Measurements from ENCODE around the gene MCM6.

MCM6 gene

DNA sequence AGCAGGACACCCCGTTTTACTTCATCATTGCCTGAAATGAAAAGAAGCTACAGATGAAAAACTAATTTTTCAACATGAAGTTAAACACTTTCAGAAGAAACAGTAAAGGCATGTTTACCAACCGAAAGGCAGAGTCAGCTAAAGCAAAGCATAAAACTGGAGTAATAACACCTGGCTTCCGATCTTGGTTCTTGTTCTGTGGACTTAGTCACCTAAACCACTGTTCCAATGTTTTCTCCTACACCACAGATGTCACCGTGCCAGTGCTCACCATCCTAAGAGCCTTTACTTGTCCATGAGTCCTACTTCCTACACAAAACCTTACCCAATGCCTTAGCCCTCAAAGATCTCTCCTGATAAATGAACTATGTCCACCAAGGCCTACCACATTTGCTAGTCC lies 13.5 kb downstream of the MCM6 start:
- no peak for FAIRE-seq

DNA sequence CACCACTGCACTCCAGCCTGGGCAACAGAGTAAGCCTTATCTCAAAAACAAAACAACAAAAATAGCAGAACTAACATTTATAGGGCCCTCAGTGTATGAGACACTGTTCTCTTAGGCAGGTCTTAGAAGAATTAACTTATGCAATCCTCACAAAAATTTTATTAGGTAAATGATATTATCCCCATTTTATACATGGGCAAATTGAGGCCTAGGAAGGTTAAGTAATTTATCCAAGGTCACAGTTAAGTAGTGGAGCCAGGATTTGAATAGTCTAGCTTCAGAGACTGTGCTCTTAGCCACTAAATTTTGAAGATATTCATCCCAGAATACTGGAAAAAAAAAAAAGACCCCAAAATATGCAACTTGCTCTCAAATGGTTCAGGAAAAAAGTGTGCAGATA lies 22.8 kb downstream of the MCM6 start:
- FAIRE-seq: no peak

DNA sequence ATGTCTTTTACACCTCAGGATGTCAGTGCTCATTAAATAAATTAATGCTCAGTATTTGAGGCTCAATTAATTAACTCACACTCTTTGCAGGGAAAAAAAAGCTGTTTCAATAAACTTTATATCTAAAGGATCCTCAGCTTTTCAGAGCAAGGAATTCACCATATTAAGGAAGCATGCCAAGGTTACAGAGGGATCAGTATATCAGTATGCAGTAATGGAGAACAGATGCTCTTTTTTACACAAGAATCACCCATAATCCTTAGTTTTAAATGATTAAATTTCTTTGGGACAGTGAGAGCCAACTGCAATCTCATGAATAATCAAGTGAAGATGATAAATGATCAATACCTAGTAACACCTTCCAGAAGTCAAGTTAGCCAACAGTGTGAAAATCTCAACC lies 24.4 kb downstream of the MCM6 start:
- no peak for FAIRE-seq

DNA sequence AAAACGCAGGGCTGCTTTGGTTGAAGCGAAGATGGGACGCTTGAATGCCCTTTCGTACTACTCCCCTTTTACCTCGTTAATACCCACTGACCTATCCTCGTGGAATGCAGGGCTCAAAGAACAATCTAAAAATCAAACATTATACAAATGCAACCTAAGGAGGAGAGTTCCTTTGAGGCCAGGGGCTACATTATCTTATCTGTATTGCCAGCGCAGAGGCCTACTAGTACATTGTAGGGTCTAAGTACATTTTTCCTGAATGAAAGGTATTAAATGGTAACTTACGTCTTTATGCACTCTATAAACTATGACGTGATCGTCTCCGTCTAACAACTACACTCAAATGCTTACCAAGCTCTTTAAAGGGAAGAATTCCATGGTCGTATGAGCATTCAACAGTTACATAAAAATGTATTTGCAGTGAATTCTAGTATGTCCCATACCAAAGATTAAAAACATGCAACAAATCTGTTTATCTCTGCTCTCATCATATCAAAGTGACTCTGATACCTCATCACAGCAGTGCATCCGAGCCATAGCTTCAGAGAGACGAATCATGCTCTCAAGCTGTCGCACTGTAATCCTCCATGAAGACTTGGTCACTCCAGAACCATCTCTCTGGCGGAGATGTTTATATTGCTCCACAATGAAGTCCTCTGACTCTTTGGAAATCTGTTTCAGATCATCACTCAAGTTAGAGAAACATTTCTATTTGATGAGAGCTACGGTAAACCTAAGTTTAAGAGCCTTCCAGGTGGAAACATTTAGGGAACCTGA lies 25.2 kb downstream of the MCM6 start:
- FAIRE-seq: no peak

DNA sequence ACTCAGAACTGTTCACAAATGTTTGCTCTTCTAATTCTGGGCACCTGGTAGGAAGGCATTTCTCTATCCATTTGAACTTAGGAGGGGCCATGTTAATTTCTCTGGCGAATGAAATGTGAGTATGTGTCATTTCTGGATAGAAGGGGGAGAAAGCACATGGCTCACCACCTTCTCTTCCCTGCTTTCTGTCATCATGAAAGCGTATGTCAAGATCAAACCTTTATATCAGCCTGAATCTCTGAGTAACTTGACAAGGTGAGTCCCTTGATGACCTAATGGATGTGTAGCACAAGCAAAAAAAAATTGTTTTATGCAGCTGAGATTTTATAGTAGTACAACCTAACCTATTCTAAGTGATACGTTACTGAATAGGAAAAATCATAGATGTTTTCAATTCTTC lies 27.2 kb downstream of the MCM6 start:
- no peak for FAIRE-seq

DNA sequence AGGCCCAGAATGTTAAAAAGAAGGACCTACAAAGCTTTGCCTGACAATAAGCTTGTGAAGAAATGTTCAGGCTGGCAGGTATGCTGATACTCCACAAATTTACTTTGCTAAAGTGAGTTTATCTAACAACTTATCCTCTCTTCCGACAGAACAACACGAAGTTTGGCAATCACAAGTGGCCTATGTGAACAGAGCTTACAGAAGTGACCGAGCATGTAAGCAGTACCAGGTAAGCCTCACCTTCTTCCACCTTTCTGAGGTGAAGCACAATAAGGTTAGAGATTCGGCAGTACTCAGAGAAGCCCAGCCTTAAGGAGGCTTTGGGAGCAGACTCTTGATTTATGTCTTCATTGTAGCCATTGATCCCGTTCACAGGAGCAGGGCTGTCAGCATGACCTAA lies 30.2 kb downstream of the MCM6 start:
- FAIRE-seq: no peak

DNA sequence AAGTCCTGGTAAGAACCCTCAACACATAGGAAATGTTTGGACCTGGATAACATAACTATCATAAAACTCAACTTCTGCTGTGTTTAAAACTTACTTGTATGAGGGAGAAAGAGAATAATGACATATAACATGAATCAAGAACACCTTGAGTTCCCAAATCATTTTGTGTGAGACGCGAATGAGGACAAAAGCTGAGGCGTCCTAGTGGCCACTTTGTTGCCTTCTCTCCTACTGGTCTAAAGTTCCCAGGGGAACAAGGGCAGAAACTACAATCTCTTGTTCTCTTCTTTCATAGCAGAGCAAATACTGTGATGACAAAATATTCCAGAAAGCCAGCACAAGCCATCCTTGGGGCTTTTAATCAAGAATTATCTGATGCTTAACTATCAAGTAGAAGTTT lies 31.0 kb downstream of the MCM6 start:
- no peak for FAIRE-seq

DNA sequence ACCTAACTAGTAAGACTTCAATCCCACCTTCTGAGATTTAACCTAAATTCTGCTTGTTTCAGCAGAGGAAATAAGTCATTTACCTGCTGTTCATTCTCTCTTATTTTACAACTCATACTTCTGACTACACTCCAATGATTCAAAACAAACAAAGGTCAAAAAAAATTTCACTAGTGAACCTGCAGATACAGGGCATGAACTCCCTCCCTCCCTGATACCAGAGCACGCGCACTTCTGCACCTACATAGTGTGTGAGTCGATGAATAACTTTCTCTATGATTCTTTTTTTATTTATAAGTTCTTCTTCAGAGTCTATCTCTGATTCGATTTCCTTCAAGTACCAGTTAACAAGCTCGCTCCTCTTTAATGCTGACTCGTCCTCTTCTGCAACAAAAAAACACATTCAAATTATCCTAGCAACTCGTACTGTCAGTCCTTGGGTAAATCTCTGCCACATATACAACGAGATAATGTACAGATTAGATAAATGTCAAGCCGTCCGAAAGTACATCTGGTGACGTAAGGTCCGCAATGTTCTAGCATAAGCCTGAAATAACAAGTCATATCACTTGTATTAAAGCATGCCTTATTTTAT lies 31.8 kb downstream of the MCM6 start:
- no peak for FAIRE-seq

DNA sequence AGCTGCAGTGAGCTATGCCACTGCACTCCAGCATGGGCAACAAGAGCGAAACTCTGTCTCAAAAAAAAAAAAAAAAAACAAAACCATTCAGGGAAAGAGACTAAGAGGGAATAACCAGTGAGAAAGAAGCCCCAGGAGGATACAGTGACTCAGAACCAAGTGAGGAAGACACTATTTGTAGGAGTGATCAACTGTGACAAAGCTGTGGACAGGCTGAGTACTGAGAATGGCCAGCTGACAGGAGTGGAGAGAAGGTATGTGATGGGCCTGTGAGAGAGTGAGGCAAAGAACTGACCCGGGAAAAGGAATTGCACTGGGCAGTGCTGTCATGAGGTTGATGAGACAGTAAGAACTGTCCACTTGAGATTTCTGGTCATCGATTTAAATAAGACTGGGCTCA lies 32.6 kb downstream of the MCM6 start:
- no peak for FAIRE-seq

DNA sequence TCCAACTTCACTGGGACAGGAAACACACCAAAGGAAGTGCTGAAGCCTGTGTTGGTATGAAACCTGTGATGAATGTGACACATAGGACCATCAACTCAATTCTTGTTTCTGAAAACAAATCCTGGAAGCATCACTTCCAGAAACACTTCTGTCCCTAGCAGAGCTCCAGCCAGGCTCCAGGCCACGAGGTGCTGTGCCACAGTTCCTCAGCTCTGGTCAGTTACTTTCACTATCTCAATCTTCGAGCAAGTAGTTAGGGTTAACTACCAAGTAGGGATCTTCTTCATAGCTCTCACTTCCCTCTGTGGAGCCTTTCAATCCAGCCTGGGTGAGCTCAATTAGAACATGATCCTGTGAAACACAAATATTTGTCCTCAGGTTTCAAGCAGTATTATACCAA lies 35.6 kb downstream of the MCM6 start:
- no peak for FAIRE-seq

DNA sequence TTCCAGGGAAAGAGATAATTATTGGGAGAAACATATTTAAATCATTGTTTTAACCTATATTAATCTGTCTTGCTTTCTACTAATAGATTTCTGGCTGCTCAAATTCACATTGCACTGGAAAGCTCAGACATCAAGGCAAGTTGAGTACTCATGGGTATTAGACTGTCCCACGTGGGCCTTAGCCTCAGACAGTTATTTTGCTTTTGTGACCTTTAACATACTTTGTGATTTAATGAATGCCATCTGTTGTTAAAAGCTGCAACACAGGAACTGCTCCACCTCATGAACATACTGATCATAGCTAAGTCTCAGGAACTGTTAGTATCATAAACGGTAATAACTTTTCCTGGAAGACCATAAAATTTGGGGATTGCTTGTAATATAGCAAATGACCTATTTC lies 36.5 kb downstream of the MCM6 start:
- FAIRE-seq: peak; percentile 99

DNA sequence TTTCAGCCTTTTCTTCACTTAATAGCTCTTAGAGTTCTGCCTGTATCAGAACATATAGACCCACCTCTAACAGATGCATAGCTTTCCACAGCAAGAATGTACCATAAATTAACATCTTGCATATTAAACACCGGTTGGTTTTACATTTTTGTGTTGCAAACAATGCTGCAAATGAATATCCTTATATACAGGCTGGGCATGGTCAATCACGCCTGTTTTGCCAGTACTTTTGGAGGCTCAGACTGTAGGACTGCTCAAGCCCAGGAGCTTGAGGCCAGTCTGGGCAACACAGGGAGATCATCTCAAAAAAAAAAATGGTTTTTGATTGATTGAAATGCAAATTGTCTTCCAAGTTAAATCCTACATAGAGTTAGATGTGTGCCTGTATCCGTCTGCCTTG lies 37.7 kb downstream of the MCM6 start:
- FAIRE-seq: no peak

DNA sequence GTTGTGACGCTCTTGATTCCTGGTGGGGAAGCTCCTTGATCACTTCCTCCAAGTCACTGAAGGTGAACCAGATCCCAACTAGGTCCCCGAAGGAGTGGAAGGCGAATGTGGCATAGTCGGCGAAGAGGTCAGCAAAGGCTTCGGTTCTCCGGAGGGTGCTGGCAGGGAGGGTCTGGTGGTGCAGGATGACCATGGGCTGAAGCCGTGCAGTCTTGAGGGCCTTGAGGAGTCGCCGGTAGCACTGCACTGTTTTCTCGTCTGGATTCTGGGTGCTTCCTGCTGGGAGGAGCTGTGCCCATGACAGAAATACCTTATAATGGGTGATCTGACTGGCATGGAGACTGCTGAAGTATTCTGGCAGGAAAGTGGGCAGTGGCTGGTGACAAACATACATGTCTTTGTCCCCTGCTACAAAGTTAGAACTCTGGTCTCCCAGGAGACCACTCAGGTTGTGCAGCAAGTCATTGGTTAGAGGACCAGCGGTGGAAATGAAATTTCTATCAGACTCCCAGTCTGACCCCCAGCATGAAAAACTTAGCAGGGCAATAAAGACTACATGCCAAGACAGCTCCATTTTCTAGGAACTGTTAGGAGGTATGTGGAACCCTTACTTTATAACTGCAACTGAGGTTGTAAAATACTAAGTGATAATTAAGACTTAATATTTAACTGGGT lies 39.5 kb downstream of the MCM6 start, which contains the start of gene LCT:
Gene LCT, minus strand, starts transcription at position 589 of the 675 bp plus-strand sequence. Its CDS starts 15 bp downstream, at position 574.
- no peak for FAIRE-seq

DNA sequence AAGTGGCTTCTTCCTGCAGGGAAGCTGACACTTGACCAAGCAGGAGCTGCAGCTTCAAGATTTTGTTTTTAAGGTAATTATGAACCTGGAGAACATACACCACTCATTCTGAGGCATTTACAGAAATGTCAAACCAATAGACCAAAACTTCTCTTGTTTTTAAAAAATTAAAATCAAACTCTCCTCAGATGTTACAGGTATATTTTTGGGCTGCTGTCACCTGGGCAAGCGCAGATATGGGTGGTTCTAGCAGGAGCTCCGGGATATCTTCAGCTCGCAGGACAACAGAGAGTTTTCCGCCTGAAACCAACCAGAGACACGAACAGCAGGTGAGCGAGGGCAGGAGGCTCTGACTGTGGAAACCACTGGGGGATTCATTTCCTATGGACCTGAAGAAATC lies 43.4 kb downstream of the MCM6 start:
- no peak for FAIRE-seq

DNA sequence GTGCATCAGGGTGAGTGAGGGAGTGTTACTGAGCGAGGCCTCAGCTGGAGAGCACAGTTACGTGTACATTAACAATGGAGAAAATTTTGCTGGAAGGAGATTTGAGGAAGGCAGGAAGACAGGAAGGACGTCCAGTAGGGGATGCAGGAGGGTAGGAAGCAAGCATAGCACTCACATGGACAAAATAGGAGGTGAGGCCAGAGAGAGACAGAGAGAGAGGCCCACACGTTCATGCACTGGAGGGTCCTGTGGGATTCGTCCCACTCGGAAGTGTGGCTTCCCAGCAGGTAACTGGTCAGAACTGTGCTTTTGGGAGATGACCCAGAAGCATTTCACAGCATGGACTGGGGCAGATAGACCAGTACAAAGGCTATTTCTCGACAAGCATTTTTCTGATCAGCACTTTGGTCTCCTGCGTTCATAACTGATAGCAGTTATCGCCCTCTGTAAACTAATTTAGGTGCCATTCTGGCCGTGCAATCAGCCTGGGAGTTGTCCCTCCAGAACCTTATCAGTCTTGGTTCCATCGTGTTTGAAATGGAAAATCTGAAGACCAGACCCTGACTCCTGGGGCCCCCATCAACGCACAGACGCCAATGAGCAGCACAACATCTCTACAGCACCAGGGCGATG lies 44.9 kb downstream of the MCM6 start:
- FAIRE-seq: no peak

DNA sequence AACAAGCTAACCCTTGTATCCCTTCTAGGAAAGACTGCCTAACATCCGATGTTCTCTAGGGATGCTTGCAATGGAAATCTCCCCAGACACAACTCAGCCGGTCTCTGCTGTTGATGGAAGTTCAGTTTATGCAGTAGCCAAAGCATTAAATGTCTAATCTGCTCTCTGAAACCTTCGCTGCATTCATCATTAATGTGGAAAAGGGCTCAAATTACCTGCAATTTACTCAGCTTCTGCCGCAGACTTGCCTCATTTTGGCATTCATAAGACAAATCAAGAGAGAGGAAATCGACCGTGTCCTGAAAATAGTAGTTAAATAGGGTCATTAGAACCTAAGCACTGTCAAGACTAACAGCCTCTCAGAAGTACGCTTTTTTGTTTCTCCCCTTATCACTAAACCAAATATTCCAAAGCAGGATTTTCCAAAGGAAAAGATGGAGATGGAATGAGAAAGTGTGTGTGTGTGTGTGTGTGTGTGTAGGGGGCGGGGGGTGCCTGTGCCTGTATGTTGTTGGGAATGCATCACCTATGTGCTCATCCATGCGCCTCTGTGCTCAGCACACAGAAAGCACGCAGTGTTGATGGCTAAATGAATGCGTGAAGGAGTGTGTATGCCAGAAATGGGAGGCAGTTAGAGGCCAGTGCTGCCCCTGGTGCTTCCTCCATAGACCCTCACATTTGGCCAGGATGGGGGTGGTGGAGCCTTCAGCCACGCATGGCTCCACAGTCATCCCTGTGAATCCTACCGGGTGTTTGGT lies 46.7 kb downstream of the MCM6 start:
- no peak for FAIRE-seq

DNA sequence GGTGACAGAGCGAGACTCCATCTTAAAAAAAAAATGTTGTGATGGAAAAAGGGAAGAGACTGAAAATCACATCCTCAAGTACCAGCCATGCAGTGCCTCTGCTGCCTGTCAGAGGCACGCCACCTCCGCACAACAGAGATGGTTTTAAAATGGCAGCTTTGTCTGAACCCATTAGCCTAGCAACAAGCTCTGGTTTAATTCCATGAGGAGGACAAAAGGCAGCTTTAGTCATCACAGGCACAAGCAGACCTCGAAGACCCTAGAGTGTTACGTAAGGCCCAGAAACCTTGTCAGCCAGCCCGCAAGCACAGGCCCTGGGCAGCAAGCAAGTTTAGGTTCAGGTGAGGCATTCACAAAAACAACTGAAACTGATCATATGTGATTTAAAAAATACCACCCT lies 49.7 kb downstream of the MCM6 start:
- no peak for FAIRE-seq

DNA sequence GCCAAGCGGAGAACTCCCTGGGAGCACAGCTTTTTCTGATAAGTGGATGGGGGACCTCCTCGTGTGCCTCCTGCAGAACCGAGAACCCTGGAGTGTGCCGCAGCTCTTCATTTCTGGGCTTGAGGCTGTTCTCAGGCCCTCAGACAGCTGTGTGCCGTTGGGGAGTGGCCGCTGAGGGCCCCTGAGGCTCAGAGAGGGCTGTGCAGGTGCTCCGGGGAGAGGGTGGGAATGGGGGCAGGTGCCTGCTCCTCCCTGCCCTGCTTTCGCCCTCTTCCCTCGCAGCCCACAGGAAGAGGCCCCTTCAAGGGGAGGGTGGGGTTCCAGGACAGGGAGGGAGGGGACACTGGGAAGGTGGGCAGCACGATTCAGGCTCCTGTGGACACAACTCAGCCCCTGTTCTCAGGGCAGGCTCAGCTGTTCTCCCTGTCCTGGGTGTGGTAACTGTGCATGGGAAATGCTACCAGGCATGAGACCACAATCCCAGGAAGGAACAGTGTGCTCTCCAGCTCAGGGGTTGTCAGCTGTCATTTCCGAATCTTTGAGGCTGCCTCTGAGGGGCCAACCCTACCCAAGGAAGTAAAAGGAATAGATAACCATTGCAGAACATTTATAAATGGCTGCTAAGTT lies 50.6 kb downstream of the MCM6 start:
- FAIRE-seq: no peak

DNA sequence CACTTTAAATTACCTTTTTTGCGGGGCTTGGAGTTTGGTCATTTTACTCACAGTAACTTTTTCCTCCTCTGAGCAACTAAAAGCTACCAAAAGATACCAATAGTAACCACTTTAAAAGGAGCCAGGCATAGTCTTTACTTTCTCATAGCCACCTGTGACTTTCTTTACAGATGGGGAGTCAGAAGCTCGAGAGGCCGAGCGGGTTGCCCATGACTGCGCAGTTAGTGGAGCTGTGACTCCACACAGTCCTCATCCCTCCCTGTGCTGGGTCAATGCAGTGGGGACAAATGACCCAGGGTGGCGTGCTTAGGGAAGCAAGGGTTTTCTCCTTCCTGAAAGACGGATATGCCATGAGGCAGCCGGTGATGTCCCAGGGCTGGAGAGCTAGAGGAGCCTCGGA lies 51.1 kb downstream of the MCM6 start:
- FAIRE-seq: no peak

DNA sequence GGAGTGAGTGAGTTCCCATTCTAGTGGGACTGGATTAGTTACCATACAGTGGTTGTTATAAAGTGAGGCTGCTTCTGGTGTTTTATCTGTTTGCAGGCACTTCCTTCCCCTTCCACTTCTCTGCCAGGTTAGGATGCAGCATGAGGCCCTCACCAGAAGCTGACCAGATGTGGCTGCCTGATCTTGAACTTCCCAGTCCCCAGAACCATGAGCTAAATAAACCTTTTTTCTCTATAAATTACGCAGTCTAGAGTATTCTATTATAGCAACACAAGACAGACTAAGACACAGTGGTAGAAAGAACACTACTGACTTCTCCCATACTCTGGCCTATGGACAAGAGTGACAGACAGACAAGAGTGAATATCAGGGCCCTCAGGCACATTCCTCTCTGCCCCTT lies 53.4 kb downstream of the MCM6 start:
- no peak for FAIRE-seq

DNA sequence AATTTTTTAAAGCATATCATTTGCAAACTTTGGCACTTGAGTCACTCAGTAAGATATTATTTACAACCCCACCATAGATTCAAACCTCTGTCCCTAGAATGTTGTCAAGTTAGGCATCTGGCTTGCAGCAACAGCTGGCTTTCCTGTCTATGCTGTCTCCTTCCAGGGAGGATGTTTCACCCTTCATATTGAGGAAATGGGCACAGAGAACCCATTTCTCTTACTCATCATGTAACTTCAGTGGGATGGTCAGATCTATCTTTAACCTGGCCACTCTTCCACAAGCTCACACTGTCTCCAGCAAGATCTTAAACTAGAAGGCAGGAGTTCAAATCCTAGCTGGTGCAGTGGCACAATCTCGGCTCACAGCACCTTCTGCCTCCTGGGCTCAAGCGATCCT lies 55.1 kb downstream of the MCM6 start:
- FAIRE-seq: no peak

DNA sequence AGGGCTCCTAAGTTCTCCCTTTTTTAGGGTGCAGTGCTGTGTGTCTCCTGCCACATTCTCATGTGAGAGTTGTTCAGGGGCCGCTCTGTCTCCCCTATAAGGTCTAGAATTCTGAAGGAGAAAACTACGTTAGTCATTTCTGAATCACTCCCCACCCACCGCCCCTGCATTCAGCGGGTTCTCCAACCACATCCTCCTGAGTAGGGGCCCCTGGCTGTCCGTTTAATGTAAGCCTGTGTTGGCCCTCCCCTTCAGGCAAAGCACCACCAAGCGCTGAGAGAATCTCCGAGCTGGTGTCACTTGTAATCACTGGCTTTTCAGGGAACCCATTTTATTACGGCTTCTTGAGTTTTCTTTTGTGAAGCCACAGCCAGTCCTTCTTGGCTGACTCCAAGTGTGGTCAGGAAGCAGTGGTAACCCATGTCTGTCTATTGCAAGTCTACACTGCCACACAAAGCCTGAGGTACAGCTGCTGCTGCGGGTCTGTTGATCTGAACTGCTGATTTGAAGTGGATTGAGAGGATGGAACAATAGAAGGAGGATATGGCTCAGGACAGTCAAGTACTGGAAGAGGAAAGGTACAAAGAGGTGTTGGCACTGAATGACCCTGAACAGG lies 56.1 kb downstream of the MCM6 start:
- no peak for FAIRE-seq
